ENCODE results near the gene MRPL45. TPM values are rescaled to one million over a fixed set of nuclear protein-coding genes. Genes with fewer than 3 reads are reported as not detected.
A peak's percentile ranks its signal among the peaks of the same experiment; 100 is the strongest.
"Not testable (repeated sequence)": the region's sequence is repeated elsewhere in the genome, so short reads cannot be mapped to it uniquely, and the experiment has no call there.

Gene MRPL45
- 41.8 and 46.3 TPM in 2 replicates for total RNA-seq
- long read RNA-seq, transcript MRPL45-203 (8 exons, 1,705 nt): major isoform, 198 of 209 reads
- long read RNA-seq, partial matches to known transcripts: 3 of 209 reads
- long read RNA-seq, other reads (novel, unspliced or antisense): 8 of 209 reads

- H3K27me3 Mint-ChIP-seq; H3K9me3 Mint-ChIP-seq (ENCODE audit: low read depth); H3K36me3 Mint-ChIP-seq (ENCODE audit: insufficient read depth); H3K4me1 Mint-ChIP-seq (ENCODE audit: low read depth): not testable (repeated sequence)
- peak within 1 kb of the TSS; percentile 100 for H3K27ac Mint-ChIP-seq
- H3K4me3 Mint-ChIP-seq (ENCODE audit: low read depth): peak within 1 kb of the TSS; percentile 98
- peak; percentile 94 for DNase-seq (ENCODE audit: low spot score, unreplicated experiment)
Observed at GRCh38 chr17:38296834-38297517, at the start of gene MRPL45. Gene MRPL45 (plus strand): TSS chr17:38297168. CDS start chr17:38297184, 16 bp downstream.

- H3K27ac Mint-ChIP-seq; H3K9me3 Mint-ChIP-seq (ENCODE audit: low read depth); DNase-seq (ENCODE audit: low spot score, unreplicated experiment); H3K4me3 Mint-ChIP-seq (ENCODE audit: low read depth); H3K4me1 Mint-ChIP-seq (ENCODE audit: low read depth); H3K36me3 Mint-ChIP-seq (ENCODE audit: insufficient read depth); H3K27me3 Mint-ChIP-seq: not testable (repeated sequence)
Observed at GRCh38 chr17:38253191-38253590, 43.8 kb upstream of the MRPL45 start.

GRCh38 chr17:38254357-38254756 is 42.6 kb upstream of the MRPL45 start:
- not testable (repeated sequence) for H3K9me3 Mint-ChIP-seq (ENCODE audit: low read depth); H3K27ac Mint-ChIP-seq; H3K36me3 Mint-ChIP-seq (ENCODE audit: insufficient read depth); H3K27me3 Mint-ChIP-seq; DNase-seq (ENCODE audit: low spot score, unreplicated experiment); H3K4me1 Mint-ChIP-seq (ENCODE audit: low read depth)
- peak overlapping the region; percentile 40 for H3K4me3 Mint-ChIP-seq (ENCODE audit: low read depth)

GRCh38 chr17:38257013-38257621 is 39.9 kb upstream of the MRPL45 start:
- not testable (repeated sequence) for H3K36me3 Mint-ChIP-seq (ENCODE audit: insufficient read depth); H3K9me3 Mint-ChIP-seq (ENCODE audit: low read depth); H3K27me3 Mint-ChIP-seq; H3K4me1 Mint-ChIP-seq (ENCODE audit: low read depth)
- Mint-ChIP-seq H3K27ac (peak overlapping the region; percentile 59), H3K4me3 (ENCODE audit: low read depth) (peak overlapping the region; percentile 40)
- peak; percentile 72 for DNase-seq (ENCODE audit: low spot score, unreplicated experiment)

GRCh38 chr17:38265974-38266506 is 30.9 kb upstream of the MRPL45 start:
- not testable (repeated sequence) for H3K27me3 Mint-ChIP-seq; H3K4me3 Mint-ChIP-seq (ENCODE audit: low read depth); H3K36me3 Mint-ChIP-seq (ENCODE audit: insufficient read depth); H3K27ac Mint-ChIP-seq; DNase-seq (ENCODE audit: low spot score, unreplicated experiment); H3K9me3 Mint-ChIP-seq (ENCODE audit: low read depth); H3K4me1 Mint-ChIP-seq (ENCODE audit: low read depth)

GRCh38 chr17:38266571-38266970 is 30.4 kb upstream of the MRPL45 start:
- not testable (repeated sequence) for DNase-seq (ENCODE audit: low spot score, unreplicated experiment); H3K27ac Mint-ChIP-seq; H3K4me1 Mint-ChIP-seq (ENCODE audit: low read depth)

GRCh38 chr17:38268138-38268537 is 28.8 kb upstream of the MRPL45 start:
- H3K27me3 Mint-ChIP-seq; DNase-seq (ENCODE audit: low spot score, unreplicated experiment); H3K36me3 Mint-ChIP-seq (ENCODE audit: insufficient read depth); H3K9me3 Mint-ChIP-seq (ENCODE audit: low read depth); H3K27ac Mint-ChIP-seq; H3K4me3 Mint-ChIP-seq (ENCODE audit: low read depth); H3K4me1 Mint-ChIP-seq (ENCODE audit: low read depth): not testable (repeated sequence)

More at GRCh38 chr17:38266571-38266970, 30.4 kb upstream of the MRPL45 start:
- H3K9me3 Mint-ChIP-seq (ENCODE audit: low read depth); H3K4me3 Mint-ChIP-seq (ENCODE audit: low read depth); H3K27me3 Mint-ChIP-seq; H3K36me3 Mint-ChIP-seq (ENCODE audit: insufficient read depth): not testable (repeated sequence)

- H3K27ac Mint-ChIP-seq; DNase-seq (ENCODE audit: low spot score, unreplicated experiment); H3K4me3 Mint-ChIP-seq (ENCODE audit: low read depth); H3K4me1 Mint-ChIP-seq (ENCODE audit: low read depth); H3K27me3 Mint-ChIP-seq; H3K36me3 Mint-ChIP-seq (ENCODE audit: insufficient read depth); H3K9me3 Mint-ChIP-seq (ENCODE audit: low read depth): not testable (repeated sequence)
Observed at GRCh38 chr17:38269045-38269444, 27.9 kb upstream of the MRPL45 start.

GRCh38 chr17:38269552-38269951 is 27.4 kb upstream of the MRPL45 start:
- not testable (repeated sequence) for H3K4me3 Mint-ChIP-seq (ENCODE audit: low read depth)

GRCh38 chr17:38285994-38286393 is 11.0 kb upstream of the MRPL45 start:
- H3K4me1 Mint-ChIP-seq (ENCODE audit: low read depth); H3K9me3 Mint-ChIP-seq (ENCODE audit: low read depth); H3K36me3 Mint-ChIP-seq (ENCODE audit: insufficient read depth); DNase-seq (ENCODE audit: low spot score, unreplicated experiment); H3K27ac Mint-ChIP-seq; H3K27me3 Mint-ChIP-seq; H3K4me3 Mint-ChIP-seq (ENCODE audit: low read depth): not testable (repeated sequence)

More at GRCh38 chr17:38269552-38269951, 27.4 kb upstream of the MRPL45 start:
- H3K9me3 Mint-ChIP-seq (ENCODE audit: low read depth); H3K27ac Mint-ChIP-seq; H3K4me1 Mint-ChIP-seq (ENCODE audit: low read depth); H3K27me3 Mint-ChIP-seq; H3K36me3 Mint-ChIP-seq (ENCODE audit: insufficient read depth); DNase-seq (ENCODE audit: low spot score, unreplicated experiment): not testable (repeated sequence)

GRCh38 chr17:38286501-38287091 is 10.4 kb upstream of the MRPL45 start:
- H3K9me3 Mint-ChIP-seq (ENCODE audit: low read depth); H3K4me1 Mint-ChIP-seq (ENCODE audit: low read depth); H3K4me3 Mint-ChIP-seq (ENCODE audit: low read depth); DNase-seq (ENCODE audit: low spot score, unreplicated experiment); H3K27ac Mint-ChIP-seq; H3K27me3 Mint-ChIP-seq; H3K36me3 Mint-ChIP-seq (ENCODE audit: insufficient read depth): not testable (repeated sequence)

Measured in progenitor cell of endocrine pancreas (in vitro differentiated cells).